ENCODE results near the gene CDT1.

DNA sequence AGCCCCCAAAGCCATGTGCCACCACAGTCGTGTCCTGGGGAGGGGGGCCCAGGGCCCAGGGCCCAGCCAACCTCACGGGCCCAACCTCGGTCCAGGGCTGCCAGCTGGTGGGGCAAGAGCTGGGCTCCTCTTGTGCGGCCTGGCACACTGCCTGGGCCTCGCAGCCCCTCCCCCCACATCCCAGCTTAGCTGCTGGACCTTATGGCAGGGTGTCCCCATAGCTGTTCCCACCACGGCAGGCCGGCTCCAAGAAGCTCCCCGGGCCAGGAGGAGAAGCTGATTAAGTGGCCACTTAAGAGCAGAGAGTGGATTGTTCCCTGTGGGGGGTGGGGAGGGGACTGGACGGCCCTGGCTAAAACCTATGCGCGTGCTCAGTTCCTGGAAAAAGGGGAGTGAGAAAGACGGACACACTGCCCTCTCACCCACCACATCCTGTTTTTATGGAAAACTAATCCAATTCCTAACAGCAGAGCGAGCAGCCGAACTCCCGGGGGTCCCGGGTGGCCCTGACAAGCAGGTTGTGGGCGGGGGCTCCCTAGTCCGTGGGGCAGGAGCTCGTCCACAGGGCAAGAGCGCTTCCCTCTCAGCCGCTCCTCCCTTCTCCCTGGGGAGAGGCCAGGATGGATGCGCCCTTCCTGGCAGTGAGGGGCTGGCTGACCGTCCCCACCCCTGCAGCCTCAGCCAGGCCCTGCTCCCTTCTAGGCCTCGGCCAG, 35.4 kb upstream of the CDT1 start:
- TF ChIP-seq, protein P1, sequence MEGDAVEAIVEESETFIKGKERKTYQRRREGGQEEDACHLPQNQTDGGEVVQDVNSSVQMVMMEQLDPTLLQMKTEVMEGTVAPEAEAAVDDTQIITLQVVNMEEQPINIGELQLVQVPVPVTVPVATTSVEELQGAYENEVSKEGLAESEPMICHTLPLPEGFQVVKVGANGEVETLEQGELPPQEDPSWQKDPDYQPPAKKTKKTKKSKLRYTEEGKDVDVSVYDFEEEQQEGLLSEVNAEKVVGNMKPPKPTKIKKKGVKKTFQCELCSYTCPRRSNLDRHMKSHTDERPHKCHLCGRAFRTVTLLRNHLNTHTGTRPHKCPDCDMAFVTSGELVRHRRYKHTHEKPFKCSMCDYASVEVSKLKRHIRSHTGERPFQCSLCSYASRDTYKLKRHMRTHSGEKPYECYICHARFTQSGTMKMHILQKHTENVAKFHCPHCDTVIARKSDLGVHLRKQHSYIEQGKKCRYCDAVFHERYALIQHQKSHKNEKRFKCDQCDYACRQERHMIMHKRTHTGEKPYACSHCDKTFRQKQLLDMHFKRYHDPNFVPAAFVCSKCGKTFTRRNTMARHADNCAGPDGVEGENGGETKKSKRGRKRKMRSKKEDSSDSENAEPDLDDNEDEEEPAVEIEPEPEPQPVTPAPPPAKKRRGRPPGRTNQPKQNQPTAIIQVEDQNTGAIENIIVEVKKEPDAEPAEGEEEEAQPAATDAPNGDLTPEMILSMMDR (IDR thresholded peaks at IDR 0.05): no peak
- TF ChIP-seq POLR2AphosphoS5 (IDR thresholded peaks at IDR 0.05; ENCODE audit: insufficient read depth in 1 of 2, low read depth in 1 of 2) (peak in 1 of 2 donors; percentile 18), POLR2A (IDR thresholded peaks at IDR 0.05) (no peak)

All from vagina (tissue), 2 donors.